Measurements from ENCODE around the gene PPM1G.
"Not testable (repeated sequence)": the region's sequence is repeated elsewhere in the genome, so short reads cannot be mapped to it uniquely, and the experiment has no call there.

The PPM1G gene

DNA sequence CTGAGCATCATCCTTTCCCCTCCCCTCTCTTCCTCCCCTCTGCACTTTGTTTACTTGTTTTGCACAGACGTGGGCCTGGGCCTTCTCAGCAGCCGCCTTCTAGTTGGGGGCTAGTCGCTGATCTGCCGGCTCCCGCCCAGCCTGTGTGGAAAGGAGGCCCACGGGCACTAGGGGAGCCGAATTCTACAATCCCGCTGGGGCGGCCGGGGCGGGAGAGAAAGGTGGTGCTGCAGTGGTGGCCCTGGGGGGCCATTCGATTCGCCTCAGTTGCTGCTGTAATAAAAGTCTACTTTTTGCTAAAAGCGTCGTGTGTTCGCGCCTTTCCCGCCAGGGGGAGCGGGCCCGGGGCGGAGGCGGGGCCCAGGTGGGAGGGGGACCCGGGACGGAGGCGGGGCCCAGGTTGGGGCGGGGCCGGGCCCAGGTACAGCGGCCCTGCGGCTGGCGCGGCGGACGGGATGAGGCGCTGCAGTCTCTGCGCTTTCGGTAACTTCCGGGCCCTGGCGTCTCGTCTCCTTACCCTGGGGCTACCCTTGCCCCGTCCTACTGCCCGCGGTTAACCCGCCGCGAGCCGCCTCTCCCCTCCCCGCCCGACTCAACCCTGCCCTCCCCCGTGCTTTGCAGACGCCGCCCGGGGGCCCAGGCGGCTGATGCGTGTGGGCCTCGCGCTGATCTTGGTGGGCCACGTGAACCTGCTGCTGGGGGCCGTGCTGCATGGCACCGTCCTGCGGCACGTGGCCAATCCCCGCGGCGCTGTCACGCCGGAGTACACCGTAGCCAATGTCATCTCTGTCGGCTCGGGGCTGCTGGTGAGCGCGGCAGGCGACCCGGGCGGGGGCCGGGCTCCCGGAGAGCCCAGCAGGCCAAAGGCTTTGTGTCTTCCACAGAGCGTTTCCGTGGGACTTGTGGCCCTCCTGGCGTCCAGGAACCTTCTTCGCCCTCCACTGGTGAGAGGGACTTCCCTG, 32.8 kb upstream of the PPM1G start, which contains the start of gene KRTCAP3:
KRTCAP3 (plus strand) TSS at position 424 of the 962 bp plus-strand sequence; CDS start at position 456, 32 bp downstream.
- no peak within 1 kb of the TSS for H3K4me3 ChIP-seq
- H3K9ac ChIP-seq (ENCODE audit: insufficient read length) = no peak within 1 kb of the TSS
- peaks cover 43% of the 10 kb centered on the region for H3K36me3 ChIP-seq (ENCODE audit: insufficient read depth, low read length)
- no peak within 1 kb of the TSS for H3K27ac ChIP-seq
- H3K9me3 ChIP-seq (ENCODE audit: low read depth, low read length) = no peaks in the 10 kb centered on the region
- TF ChIP-seq FOXP2 (optimal IDR thresholded peaks at IDR 0.05; ENCODE audit: control extremely low read depth, extremely low read length, insufficient read depth) (no peak), POLR2AphosphoS5 (IDR thresholded peaks at IDR 0.05; ENCODE audit: borderline replicate concordance, low read depth, low read length) (no peak; the same call in 1 of the 2 replicates), EZH2 (IDR thresholded peaks at IDR 0.05) (no peak)
- no peak for DNase-seq (ENCODE audit: low read depth, low spot score)

- no peaks in the 10 kb centered on the region for H3K9me3 ChIP-seq (ENCODE audit: low read depth, low read length)
- no peak overlapping the region for H3K27ac ChIP-seq
- H3K4me3 ChIP-seq = no peak overlapping the region
- TF ChIP-seq FOXP2 (optimal IDR thresholded peaks at IDR 0.05; ENCODE audit: control extremely low read depth, extremely low read length, insufficient read depth) (no peak), POLR2AphosphoS5 (IDR thresholded peaks at IDR 0.05; ENCODE audit: borderline replicate concordance, low read depth, low read length) (no peak; the same call in 1 of the 2 replicates), EZH2 (IDR thresholded peaks at IDR 0.05) (no peak)
- no peak overlapping the region for H3K9ac ChIP-seq (ENCODE audit: insufficient read length)
- H3K36me3 ChIP-seq (ENCODE audit: insufficient read depth, low read length) = peaks cover 50% of the 10 kb centered on the region
- DNase-seq (ENCODE audit: low read depth, low spot score) = no peak
Observed at GRCh38 chr2:27441226-27441926, 32.0 kb upstream of the PPM1G start.

- H3K27ac ChIP-seq = no peak overlapping the region
- no peak for TF ChIP-seq FOXP2 (optimal IDR thresholded peaks at IDR 0.05; ENCODE audit: control extremely low read depth, extremely low read length, insufficient read depth)
- TF ChIP-seq EZH2 (IDR thresholded peaks at IDR 0.05) = no peak
- TF ChIP-seq POLR2AphosphoS5 (IDR thresholded peaks at IDR 0.05; ENCODE audit: borderline replicate concordance, low read depth, low read length) = no peak
- no peak overlapping the region for H3K4me3 ChIP-seq
- H3K9ac ChIP-seq (ENCODE audit: insufficient read length) = no peak overlapping the region
- no peak for DNase-seq (ENCODE audit: low read depth, low spot score)
- H3K36me3 ChIP-seq (ENCODE audit: insufficient read depth, low read length) = peaks cover 63% of the 10 kb centered on the region
- H3K9me3 ChIP-seq (ENCODE audit: low read depth, low read length) = no peaks in the 10 kb centered on the region
Observed at GRCh38 chr2:27435628-27436027, 26.2 kb upstream of the PPM1G start.

DNA sequence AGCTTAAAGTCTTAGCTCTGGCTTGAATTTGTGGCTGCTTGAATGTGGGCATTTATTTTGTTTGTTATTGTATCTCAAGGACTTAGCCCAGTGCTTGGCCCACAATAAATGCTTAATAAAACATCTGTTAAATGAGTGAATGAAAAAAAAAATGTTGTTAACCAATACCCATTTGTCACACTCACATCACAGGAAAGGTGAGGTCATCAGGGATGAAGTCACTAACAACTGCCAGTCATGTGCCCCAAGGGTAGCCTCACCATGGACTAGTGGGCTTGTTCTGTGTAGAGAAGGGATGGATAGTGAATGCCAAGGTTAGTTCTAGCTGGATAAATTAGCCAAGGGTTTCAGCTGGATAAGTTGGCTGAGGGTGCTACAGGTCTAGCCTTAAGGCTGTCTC, 22.0 kb upstream of the PPM1G start:
- H3K9ac ChIP-seq (ENCODE audit: insufficient read length) = no peak overlapping the region
- DNase-seq (ENCODE audit: low read depth, low spot score) = no peak
- TF ChIP-seq FOXP2 (optimal IDR thresholded peaks at IDR 0.05; ENCODE audit: control extremely low read depth, extremely low read length, insufficient read depth) (no peak), EZH2 (IDR thresholded peaks at IDR 0.05) (no peak), POLR2AphosphoS5 (IDR thresholded peaks at IDR 0.05; ENCODE audit: borderline replicate concordance, low read depth, low read length) (no peak)

DNA sequence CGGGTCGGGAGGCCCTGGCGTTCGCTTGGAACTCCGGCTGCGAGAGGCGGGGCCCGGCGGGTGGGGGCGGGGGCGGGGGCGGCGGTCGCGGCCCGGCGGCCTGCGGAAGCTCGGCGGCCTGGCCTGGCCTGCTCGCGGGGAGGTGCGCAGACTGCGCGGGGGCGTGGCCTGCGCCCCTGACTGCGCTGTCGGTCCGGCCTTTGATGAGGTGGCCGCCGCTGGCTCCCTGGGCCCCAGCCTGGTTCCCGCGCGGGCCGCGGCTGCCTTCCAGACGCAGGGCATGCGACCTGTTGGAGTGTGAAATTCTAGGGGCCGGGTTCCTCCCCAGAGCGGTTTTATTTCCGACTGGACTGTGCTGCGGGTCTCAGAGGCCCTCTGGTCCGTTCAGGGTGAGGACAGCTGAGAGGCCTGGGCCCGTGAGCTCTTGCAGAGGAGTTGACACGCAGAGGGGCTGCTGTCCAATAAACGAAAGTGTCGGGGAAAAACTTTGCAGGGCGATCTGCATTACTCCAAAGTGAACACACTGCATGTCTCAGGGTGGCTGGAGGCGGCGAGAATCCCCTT, 19.7 kb upstream of the PPM1G start:
- 0 out of 2 replicates have a peak overlapping the region, but pooled peaks have one; percentile 54 for H3K27ac ChIP-seq
- H3K9ac ChIP-seq (ENCODE audit: insufficient read length) = peak overlapping the region; percentile 98
- H3K36me3 ChIP-seq (ENCODE audit: insufficient read depth, low read length) = peaks cover 10% of the 10 kb centered on the region
- H3K4me3 ChIP-seq = peak overlapping the region; percentile 100
- no peak for DNase-seq (ENCODE audit: low read depth, low spot score)
- TF ChIP-seq EZH2 (IDR thresholded peaks at IDR 0.05) = no peak
- no peak for TF ChIP-seq FOXP2 (optimal IDR thresholded peaks at IDR 0.05; ENCODE audit: control extremely low read depth, extremely low read length, insufficient read depth)
- TF ChIP-seq POLR2AphosphoS5 (IDR thresholded peaks at IDR 0.05; ENCODE audit: borderline replicate concordance, low read depth, low read length) = no peak
- H3K9me3 ChIP-seq (ENCODE audit: low read depth, low read length) = no peaks in the 10 kb centered on the region

More for the DNA sequence above, 22.0 kb upstream of the PPM1G start:
- H3K4me3 ChIP-seq = no peak overlapping the region
- peaks cover 30% of the 10 kb centered on the region for H3K36me3 ChIP-seq (ENCODE audit: insufficient read depth, low read length)
- H3K9me3 ChIP-seq (ENCODE audit: low read depth, low read length) = no peaks in the 10 kb centered on the region
- H3K27ac ChIP-seq = no peak overlapping the region

DNA sequence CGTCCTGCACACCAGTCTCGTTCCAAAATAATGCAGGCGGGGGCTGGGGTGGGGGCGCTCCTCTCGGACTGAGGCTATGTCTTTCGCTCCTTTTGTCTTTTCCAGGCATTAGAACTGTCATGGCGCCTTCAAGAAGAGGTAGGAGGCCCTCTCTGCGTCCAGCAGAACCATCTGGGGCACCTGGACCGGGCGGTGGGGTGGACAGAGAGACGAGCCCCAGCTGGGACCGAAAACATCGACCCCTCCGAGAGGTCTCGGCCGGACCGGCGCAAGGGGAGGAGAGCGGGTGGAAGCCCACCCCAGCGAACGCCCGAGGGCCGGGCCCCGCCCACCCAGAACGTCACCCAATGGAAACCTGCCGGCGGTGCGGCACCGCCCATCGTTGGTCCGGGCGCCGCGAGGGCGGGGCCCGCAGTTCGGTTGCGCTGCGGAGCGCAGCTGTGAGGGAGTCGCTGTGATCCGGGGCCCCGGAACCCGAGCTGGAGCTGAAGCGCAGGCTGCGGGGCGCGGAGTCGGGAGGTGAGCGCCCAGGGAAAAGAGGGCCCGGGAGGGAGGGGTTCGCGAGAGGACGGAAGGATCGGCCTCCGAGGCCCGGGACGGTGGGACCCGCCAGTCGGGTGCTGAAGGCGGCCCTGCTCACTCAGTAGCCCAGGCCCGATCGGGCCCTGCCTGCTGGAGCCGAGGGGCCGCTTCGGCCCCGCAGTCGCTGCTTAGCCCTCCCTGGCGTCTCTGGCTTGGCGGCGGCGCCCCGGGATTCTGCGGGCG, 19.0 kb upstream of the PPM1G start, which contains the start of gene NRBP1:
NRBP1 (plus strand) TSS at position 419 of the 765 bp plus-strand sequence. CDS start 4,643 bp downstream, outside the sequence.
- DNase-seq (ENCODE audit: low read depth, low spot score) = no peak

GRCh38 chr2:27427863-27428212, 18.4 kb upstream of the PPM1G start:
- no peak for DNase-seq (ENCODE audit: low read depth, low spot score)
- H3K9me3 ChIP-seq (ENCODE audit: low read depth, low read length) = no peaks in the 10 kb centered on the region
- H3K4me3 ChIP-seq = peak overlapping the region; percentile 100
- H3K36me3 ChIP-seq (ENCODE audit: insufficient read depth, low read length) = no peaks in the 10 kb centered on the region
- peak overlapping the region; percentile 89 for H3K27ac ChIP-seq
- TF ChIP-seq FOXP2 (optimal IDR thresholded peaks at IDR 0.05; ENCODE audit: control extremely low read depth, extremely low read length, insufficient read depth) = no peak
- peak overlapping the region; percentile 98 for H3K9ac ChIP-seq (ENCODE audit: insufficient read length)

More for the DNA sequence above, 19.0 kb upstream of the PPM1G start, which contains the start of gene NRBP1:
- Histone ChIP-seq H3K36me3 (ENCODE audit: insufficient read depth, low read length) (peaks cover 4% of the 10 kb centered on the region), H3K27ac (peak within 1 kb of the TSS; percentile 89), H3K4me3 (peak within 1 kb of the TSS; percentile 100), H3K9ac (ENCODE audit: insufficient read length) (peak within 1 kb of the TSS; percentile 98), H3K9me3 (ENCODE audit: low read depth, low read length) (no peaks in the 10 kb centered on the region)
- TF ChIP-seq FOXP2 (optimal IDR thresholded peaks at IDR 0.05; ENCODE audit: control extremely low read depth, extremely low read length, insufficient read depth) = no peak
- peak; percentile 95 for TF ChIP-seq POLR2AphosphoS5 (IDR thresholded peaks at IDR 0.05; ENCODE audit: borderline replicate concordance, low read depth, low read length)

DNA sequence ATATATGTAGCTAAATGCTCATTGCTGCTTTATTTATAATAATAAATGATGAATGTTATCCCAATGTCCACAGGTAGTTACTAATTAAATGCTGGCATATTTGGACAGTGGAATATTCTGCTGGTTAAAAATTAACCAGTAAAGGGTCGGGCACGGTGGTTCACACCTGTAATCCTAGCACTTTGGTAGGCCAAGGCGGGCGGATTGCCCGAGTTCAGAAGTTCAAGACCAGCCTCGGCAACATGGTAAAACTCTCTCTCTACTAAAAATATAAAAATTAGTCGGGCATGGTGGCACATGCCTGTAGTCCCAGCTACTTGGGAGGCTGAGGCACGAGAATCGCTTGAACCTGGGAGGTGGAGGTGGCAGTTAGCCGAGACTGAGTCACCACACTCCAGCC, 15.6 kb upstream of the PPM1G start:
- H3K9ac ChIP-seq (ENCODE audit: insufficient read length); H3K9me3 ChIP-seq (ENCODE audit: low read depth, low read length); DNase-seq (ENCODE audit: low read depth, low spot score); H3K27ac ChIP-seq; H3K4me3 ChIP-seq; H3K36me3 ChIP-seq (ENCODE audit: insufficient read depth, low read length): not testable (repeated sequence)

Measured in SK-N-MC (cell line).